Fibroblast of pulmonary artery (primary cell): ENCODE data around the gene LRRK1.

Experiments
- DNase-seq: peaks from one replicate; pipeline ENCODE4 v3.0.0-alpha.2; 2010; ENCODE audit warnings: low read depth
- H3K4me3 ChIP-seq: replicated peaks from 2 replicates; pipeline ENCODE4 v1.5.1; 2011; ENCODE audit warnings: low read depth, mild to moderate bottlenecking, control low read depth, low read length, moderate library complexity
- TF ChIP-seq, protein P1 (sequence below): IDR thresholded peaks from 2 replicates; pipeline ENCODE4 v1.5.1; 2011; ENCODE audit warnings: mild to moderate bottlenecking, control low read depth, low read length, inconsistent platforms; ENCODE audit errors: missing control alignments

The LRRK1 gene

GRCh38 chr15:101115393-101115785 is 196.2 kb downstream of the LRRK1 start:
- DNase-seq, result no peak
- no peak overlapping the region for H3K4me3 ChIP-seq
- TF ChIP-seq, protein P1, sequence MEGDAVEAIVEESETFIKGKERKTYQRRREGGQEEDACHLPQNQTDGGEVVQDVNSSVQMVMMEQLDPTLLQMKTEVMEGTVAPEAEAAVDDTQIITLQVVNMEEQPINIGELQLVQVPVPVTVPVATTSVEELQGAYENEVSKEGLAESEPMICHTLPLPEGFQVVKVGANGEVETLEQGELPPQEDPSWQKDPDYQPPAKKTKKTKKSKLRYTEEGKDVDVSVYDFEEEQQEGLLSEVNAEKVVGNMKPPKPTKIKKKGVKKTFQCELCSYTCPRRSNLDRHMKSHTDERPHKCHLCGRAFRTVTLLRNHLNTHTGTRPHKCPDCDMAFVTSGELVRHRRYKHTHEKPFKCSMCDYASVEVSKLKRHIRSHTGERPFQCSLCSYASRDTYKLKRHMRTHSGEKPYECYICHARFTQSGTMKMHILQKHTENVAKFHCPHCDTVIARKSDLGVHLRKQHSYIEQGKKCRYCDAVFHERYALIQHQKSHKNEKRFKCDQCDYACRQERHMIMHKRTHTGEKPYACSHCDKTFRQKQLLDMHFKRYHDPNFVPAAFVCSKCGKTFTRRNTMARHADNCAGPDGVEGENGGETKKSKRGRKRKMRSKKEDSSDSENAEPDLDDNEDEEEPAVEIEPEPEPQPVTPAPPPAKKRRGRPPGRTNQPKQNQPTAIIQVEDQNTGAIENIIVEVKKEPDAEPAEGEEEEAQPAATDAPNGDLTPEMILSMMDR, result no peak

- peak; percentile 82 for DNase-seq
Measured at GRCh38 chr15:101115786-101116680, 196.9 kb downstream of the LRRK1 start.

DNA sequence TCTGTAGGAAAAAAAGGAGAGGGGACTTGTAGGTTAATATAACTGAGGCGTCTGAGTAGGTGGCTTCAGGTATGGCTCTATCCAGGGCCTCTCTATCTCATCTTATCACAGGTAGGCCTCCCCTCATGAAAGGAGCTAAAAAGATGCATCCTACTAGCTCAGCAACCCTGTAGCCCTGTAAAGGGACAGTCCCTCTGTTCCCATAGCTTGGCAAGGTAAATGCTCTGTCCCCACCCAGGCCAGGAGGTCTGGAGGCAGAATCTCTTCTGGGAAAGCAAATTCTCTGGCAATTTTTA is 197.5 kb downstream of the LRRK1 start:
- no peak for DNase-seq
- H3K4me3 ChIP-seq, result no peak overlapping the region
- TF ChIP-seq, protein P1, result no peak

More at GRCh38 chr15:101115786-101116680, 196.9 kb downstream of the LRRK1 start:
- no peak overlapping the region for H3K4me3 ChIP-seq
- TF ChIP-seq, protein P1, result no peak

DNA sequence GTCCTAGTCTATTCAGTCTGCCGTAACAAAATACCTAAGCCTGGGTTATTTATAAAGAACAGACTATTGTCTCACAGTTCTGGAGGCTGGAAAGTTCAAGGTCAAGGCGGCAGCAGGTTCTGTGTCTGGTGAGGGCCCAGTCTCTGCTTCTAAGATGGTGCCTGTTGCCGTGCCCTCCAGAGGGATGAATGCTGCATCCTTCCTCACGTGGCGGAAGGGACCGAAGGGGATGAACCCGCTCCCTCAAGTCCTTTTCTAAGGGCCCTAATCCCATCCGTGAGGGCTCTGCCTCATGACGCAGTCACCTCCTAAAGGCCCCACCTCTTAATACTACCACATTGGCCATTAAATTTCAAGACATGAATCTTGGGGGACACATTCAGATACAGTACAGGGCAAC is 199.0 kb downstream of the LRRK1 start:
- no peak overlapping the region for H3K4me3 ChIP-seq
- TF ChIP-seq, protein P1, result no peak
- no peak for DNase-seq

- TF ChIP-seq, protein P1, result no peak
- no peak overlapping the region for H3K4me3 ChIP-seq
- no peak for DNase-seq
Measured at GRCh38 chr15:101118615-101119014, 199.5 kb downstream of the LRRK1 start.

GRCh38 chr15:101119181-101119580 is 200.0 kb downstream of the LRRK1 start:
- no peak for DNase-seq

More at GRCh38 chr15:101119181-101119580, 200.0 kb downstream of the LRRK1 start:
- TF ChIP-seq, protein P1, result no peak
- no peak overlapping the region for H3K4me3 ChIP-seq
